T follicular helper cell (primary cell): ENCODE measurements around the gene GLRX3.

Source experiments
- DNase-seq: peaks from one replicate; pipeline ENCODE4 v3.0.0-alpha.2; 2020; ENCODE audit warnings: low read depth

GLRX3 gene

DNA sequence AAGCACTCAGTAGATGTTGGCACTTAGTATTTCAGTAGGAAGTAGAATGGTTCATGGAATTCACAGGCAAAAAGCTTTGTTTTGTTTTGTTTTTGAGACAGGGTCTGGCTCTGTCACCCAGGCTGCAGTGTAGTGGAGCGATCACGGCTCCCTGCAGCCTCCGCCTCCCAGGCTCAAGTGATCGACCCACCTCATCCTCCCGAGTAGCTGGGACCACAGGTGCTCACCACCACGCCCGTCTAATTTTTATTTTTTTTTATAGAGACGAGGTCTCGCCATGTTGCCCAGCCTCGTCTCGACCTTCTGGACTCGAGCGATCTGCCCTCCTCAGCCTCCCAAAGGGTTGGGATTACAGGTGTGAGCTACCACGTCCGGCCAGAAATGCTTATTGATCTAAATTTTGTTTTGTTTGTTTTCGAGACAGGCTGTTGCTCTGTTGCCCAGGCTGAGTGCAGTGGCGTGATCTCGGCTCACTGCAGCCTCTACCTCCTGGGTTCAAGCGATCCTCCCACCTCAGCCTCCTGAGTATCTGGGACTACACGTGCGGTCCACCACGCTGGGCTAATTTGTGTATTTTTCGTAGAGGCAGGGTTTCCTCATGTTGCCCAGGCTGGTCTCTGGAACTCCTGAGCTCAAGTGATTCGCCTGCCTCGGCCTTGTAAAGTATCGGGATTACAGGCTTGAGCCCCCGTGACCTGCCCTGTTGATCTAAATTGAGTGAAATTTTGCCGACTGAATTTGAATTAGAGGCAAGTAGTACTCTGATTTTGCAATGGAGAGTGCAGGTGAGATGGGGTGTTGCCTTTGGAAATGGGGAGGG, 1.7 kb downstream of the GLRX3 start:
- DNase-seq, result no peak

DNA sequence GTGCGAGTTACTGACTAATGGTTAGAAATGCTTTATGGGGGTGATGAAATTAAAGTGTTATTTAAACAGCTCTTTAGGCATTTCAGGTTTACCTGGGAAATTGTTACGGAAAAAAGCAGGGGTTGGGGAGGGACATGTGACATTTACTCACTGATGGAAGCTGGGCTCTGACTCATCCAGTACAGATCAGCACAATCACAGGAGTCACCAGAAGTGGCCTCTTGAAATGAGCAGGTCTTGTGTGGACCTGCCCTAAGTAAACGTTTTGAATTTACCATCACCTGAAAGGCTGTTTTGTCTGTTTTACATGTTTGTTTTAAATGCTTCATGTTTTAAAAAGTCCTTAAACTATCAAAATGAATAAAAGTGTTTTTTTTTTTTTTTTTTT, 2.3 kb downstream of the GLRX3 start:
- DNase-seq, result no peak

DNA sequence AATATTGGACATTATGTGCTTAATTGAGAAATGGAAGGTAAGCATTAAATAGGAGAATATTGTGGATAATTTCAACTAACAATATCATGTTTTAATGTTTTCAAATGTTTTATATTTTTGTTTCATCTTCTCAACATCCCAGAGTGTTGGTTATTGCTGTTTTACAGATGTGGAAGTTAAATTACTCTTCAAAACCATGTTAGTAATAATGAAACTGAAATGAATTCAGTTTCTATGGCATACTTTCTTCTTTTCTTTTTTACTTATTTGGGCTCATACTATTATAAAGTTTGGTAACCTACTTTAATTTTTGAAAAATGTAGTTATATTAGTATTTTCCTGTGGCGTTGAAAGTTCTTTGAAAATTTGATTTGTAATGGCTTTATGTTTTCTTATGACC, 4.2 kb downstream of the GLRX3 start:
- DNase-seq, result no peak

DNA sequence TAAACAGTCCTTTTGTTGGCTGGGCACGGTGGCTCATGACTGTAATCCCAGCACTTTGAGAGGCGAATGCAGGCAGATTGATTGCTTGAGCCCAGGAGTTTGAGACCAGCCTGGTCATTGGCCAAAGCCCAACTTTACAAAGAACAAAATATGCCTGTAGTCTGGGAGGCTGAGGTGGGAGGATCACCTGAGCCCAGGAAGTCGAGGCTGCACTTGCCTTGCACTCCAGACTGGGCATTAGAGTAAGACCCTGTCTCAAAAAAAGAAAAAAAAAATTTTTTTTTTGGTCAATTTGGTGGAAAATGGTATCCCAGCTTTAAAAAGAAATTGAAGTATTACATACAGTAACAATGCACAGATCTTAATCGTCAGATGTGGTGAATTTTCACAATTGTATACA, 4.8 kb downstream of the GLRX3 start:
- no peak for DNase-seq

DNA sequence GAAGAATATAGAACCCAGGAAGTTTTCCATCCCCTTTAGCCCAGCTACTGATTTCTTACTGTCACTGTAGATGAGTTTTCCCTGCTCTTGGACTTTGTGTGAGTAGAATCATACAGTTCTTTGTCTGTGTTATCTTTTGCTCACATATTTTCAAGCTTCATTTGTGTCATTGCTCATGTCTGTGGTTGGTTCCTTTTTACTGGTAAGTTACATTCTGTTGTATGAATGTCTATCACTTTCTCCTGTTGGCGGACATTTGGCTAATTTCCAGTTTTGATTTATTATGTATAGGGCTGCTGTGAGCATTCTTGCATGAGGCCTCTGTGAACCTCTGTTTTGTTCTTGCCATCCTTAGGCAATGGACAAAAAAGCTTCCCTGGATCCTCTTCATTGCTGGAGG, 5.3 kb downstream of the GLRX3 start:
- DNase-seq, result no peak

DNA sequence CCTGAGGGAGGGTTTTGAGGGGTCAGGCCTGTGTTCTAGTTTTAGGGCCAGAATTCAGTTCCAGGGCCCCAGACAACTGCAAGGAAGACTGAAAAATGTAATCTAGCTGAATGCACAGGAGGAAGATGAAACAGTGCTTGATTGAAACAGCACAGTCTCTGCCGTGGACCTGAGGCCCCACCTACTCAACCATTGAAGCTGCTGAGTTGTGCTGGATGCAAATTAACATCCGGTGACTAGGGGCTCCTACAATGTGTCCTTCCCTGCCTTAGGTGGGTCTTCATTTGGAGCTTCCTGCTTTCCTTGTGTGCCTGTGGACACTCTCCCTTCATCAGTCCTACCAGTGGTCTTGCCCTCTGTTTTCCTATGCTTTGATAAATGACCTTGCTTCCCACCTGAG, 5.7 kb downstream of the GLRX3 start:
- no peak for DNase-seq

DNA sequence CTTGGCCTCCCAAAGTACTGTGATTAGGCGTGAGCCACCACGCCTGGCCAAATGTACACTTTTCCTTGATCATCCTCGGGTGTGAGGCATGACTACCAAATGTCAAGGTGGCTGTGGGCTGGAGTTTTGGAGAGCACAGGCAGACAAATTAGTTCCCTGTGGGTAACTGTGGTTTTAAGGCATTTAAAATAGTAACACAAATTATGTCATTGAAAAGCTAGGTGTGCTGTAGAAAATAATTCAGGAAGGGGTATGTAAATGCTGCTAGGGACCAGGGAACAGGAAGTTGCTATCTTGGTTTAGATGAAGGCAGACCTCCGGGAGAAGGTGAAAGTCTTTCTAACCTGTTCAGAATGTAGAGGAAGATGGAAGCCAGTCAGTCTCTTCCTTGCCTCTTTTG, 9.9 kb downstream of the GLRX3 start:
- DNase-seq, result no peak

DNA sequence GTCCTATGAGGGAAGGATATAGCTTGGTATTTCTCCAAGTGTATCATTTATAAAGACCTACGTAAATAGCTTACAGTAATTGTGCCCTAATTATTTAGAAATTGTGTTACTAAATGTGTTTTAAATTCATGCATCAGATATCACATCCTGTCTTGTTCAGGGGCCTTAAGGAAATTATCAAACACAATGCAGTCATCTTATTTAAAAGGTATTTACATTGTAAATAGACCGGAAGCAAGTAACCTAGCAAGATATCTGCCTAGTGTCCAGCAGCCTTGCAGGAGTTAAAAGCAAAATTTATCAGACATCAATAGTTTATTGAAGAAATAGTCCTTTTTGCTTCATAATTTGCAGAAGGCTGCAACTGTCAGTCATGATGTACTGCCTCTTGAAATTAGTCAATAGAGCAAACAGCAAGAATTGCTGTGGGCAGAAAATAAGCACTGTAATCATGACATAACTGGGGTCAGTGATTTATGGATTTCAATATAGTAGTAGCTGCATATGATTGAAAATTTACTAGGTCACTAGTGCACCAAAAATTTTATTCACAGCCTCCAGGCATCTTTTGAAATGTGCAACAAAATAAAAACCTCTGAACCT, 23.1 kb downstream of the GLRX3 start:
- no peak for DNase-seq

DNA sequence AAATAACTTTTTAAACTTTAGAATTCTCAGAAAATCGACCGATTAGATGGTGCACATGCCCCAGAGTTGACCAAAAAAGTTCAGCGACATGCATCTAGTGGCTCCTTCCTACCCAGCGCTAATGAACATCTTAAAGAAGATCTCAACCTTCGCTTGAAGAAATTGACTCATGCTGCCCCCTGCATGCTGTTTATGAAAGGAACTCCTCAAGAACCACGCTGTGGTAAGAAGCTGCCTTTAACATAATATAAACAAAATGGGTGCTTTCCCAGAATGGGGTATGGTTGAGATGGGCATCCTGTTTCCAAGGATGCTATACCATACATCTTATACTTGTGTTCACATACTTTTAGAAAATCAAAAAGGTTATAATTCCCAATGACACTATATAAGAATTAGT, 24.6 kb downstream of the GLRX3 start:
- DNase-seq, result no peak

DNA sequence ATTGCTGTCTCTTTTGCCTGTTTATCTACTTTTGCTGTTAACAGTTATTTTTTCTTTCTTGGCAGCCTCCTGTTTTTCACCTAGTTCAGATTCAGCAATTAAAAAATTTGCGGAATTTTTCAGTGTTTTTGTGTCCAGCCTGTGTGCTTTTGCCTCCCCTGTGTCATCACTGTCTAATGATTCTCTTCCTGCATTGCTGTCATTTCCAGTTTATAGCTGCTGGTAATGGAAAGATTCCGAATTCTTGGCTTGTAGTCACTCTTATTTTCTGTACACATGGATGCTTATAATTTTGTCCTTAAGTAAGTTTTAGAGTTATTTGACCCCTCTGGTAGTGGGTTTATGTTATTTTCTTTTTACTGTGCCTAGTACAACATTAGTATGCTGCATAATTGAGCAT, 25.1 kb downstream of the GLRX3 start:
- no peak for DNase-seq

DNA sequence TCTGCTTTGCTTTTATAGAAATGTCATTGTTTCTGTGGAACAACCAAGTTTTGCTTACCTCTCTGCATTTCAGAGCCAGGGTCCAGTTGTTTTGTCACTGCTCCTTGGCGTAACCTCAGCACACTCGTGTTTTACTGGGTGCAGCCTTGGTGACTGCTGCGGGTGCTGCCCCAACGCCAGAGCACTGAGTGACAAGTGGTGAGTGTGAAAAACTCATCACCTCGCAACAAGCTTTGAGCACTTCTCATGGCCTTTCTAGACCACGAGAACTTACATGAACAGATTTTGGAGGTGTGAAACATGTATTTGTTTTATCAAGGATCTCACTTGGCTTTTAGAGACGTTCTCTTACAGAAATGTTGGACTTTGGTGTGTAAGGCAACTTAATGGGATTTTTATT, 31.0 kb downstream of the GLRX3 start:
- no peak for DNase-seq

DNA sequence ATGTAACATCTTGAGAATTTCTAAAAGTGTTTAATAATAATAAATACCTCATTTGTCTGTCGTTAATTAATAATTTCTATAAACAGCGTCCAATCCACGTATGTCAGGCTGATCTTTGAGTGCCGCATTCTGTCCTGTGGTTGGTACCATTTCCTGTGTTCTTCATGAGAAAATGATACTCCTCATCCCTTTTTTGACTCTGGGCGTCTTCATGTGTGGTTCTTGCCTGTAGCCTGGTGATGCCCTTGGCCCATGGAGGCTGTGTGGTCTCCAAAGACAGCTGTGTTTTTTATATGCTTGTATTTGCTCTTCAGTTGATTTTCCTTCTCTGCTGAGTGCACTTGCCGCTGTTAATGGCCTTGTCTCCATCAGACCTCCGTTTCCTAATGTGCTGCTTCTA, 31.5 kb downstream of the GLRX3 start:
- no peak for DNase-seq

DNA sequence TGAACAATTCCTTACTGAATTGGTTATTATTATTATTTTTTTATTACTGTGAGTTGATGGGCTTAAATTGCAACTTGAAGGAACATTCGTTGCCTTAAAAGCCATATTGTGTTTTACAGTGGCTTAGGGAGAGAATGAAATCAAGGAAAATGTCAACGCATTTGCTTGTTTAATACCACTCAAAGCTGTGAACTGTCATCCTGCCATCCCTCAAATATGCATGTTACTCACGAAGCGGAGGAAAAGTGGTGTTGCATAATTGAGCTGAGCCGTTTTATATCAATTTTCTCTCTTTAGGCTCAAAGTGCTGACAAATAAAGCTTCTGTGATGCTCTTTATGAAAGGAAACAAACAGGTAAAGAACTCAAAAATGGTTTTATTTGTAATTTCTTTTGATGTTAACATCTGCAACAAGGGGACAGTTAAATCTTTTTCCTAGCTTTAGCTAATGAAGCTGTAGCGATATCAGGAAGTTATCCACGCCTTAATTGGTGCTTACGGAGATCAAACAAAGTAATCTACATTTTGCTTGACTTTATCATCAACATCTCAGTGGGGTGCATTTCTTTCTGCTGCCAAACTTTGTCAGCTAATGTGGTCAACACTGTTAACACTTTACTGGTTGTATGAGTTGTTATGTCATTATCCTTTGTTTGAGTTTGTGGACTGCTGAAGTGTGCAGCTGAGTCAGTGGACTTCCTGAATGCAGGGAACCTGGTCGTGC, 33.1 kb downstream of the GLRX3 start:
- no peak for DNase-seq

DNA sequence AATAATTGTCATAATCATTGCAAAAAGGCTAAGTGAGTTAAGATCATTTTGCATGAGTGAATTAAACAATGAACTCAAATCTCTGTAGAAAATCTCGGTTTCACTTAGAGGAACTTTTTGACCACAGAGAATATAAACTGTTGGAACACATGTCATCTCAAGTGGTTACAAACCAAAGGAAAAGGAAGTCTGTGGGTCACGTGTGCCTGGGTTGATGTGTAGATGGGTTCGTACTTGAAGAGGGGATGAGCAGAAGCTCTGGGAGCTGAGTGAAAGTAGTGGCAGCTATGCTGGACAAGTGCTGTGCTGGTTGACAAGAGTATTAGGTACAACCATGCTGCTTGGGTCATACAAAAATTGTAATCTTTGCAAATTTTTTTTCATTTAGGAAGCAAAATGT, 35.0 kb downstream of the GLRX3 start:
- no peak for DNase-seq

DNA sequence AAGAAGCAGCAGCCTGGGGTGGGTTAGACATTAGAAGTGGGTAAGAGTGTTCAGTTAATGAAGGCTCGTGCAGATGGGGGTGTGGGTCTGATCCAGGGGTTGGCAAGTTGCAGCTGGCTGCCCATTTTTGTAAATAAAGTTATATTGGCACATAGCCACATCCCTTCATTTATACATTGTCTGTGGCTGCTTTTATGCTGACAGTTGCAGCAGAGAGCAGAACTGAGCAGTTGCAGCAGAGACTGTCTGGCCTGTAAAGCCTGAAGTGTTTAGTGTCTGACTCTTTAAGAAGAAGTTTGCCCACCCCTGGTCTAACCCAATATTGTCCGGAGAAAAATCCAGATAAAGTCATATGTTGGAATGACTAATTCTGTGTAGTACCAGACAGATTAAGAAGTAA, 38.1 kb downstream of the GLRX3 start:
- no peak for DNase-seq

DNA sequence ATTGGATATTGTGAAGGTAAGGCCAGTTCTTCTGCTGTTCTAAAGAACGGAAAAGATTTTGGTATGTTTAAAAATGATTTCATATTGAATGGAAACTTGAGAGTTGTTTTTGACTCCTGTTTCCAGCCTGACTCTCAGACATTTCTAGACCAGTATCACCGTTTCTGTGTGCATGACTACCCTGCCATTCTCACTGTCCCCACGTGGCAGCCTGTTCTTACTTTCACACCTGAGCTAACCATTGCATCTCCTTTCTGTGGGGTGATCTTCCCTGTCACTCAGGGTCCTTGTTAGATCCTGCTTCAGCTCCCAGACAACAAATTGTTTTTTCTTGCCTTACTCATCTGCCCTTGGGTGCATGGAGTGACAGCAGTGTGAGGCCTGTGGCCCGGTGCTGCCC, 38.9 kb downstream of the GLRX3 start:
- DNase-seq, result no peak

DNA sequence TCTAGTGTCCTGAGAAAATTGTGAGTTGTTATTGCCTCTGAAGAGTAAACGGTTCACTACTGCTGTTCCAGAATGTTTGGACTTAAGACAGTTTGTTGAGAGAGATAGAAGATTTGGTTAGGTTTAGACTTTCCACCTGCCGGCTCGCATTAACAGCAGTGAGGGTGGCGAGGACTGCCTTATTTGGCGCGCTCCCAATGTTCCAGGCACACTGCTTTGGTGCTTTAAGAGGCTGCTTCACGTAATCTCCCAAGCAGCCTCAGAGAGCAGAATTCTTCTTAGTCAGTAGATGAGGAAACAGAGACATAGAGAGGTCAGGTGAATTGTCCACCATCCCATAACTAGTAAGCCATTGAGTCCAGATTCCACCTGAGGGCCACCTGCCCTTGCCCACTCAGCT, 41.1 kb downstream of the GLRX3 start:
- no peak for DNase-seq

DNA sequence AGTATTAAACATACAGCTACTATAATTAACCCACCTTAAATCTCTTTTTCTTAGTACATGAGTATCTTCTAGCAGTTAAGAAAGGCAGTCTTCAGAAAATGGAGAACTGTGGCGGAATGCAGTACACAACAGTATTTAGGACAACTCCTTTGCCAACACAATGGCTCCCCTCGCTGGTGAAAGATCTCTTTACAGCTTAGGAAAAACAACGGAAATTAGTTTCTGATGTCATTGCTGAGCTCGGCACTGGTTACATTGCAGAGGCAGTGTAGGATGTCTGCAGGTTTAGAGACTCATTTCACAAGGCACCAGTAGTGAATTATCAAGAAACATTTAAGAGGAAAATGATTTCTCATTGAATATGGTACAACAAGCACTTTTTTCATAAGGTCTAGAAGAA, 43.4 kb downstream of the GLRX3 start:
- no peak for DNase-seq

DNA sequence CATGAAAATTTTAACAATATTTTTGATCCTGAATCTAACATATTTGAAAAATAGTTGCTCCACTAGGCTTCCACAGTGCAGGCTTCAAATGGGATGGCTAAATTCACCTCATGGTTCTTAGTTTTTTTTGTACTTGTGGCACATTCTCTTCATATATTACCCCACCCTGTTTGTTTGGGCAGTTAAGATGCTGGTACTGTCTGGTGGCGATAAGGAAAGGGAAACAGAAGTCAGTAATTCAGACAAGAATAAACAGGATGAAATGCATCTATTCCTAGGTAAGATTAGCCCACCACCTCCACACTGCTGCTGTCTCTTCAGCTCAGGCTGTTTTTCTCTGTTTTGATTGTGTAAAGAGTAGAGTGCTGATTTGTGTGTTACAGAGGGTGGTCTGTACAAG, 44.2 kb downstream of the GLRX3 start:
- DNase-seq, result no peak

DNA sequence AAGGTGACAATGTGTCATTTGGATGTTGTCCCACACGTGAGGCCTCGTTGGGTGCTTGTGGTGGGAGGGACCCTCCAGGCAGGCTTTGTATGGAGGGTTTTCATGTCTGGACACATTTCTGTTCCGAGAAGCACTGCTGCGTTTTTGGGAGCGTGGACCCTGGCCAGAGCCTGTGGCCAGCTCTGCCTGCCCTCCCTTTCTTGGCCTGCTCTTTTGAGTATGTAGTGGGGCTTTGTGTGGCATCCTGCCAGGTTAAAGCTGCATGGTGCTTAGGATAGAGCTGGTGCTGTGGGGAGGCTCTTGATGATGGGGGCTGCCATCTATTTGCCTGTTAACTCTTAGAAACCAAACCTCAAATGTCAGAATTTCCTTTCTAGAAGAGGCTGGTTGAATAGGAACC, 45.7 kb downstream of the GLRX3 start:
- DNase-seq, result no peak

DNA sequence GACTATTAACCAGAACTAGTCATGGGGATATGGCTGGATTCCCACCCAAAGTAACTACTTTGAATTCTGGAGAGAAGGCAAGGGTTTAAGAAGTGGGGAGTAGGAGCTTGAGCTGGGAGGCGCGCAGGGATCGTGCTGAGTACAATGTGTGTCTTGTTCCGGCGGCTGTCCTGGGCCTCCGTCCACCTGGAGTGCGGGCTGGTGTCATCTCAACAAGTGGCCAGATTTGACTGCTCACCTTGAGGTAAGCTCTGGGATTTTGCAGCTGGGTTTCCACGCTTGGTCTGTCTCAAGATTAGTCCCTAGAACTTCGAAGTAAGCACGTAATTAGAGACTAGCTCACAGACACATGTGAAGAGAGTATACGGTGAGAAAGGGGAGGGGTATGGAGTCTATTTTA, 49.4 kb downstream of the GLRX3 start:
- DNase-seq, result no peak

DNA sequence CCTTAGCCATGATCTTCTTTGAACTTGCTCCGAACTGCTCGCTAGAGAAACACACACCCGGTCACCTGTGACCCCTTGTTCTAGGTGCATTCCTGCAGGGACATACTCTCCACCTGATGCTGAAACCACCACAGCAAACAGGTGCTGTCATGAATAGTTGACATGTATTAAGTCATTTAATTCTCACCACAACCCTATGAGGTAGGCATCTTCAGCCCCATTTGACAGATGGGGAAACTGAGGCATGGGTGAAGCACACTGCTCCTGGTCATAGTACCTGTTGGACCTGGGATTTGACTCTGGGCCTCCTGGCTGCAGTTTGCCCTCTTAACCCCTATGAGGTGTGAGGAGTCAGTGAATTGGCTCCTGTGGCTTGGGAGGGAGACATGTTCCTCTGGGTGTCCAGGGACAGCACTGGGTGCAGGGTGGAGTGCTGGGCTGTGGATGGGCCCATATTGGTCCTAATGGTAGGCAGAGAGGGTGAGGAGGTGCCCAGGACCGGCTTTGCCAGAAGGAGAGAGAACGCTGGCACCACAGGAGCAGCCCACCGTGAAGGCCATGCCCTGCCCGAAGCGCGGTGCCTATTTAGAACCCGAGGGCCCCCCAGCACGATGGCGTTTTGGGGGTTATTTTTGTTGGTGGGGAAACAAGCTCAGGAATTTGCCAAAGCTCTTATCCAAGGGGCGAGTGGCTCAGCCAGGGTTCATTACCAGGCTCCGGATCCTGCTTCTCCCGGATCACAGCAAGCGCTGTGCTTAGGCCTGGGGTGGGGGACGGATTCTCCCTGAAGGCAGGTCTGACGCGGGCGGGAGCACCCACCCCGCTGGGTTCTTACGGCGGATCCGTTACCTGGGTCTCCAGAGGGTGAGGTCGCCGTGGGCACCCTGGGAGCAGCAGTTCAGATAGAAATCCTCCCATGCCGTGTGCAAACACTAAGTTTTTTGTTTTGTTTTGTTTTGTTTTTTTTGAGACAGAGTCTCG, 52.3 kb downstream of the GLRX3 start:
- no peak for DNase-seq
